Measurements from ENCODE around the gene ACAP3. TPM values are rescaled to one million over a fixed set of nuclear protein-coding genes. Genes with fewer than 3 reads are reported as not detected.

ACAP3 gene
- total RNA-seq, 1 donor from 2014 or later = 106 TPM

- no peak for DNase-seq (ENCODE audit: low read depth)
Observed at GRCh38 chr1:1287288-1288110, 20.2 kb downstream of the ACAP3 start.

GRCh38 chr1:1286313-1287261, 21.1 kb downstream of the ACAP3 start:
- DNase-seq (ENCODE audit: low read depth) = no peak

GRCh38 chr1:1285611-1286311, 22.0 kb downstream of the ACAP3 start:
- DNase-seq (ENCODE audit: low read depth) = no peak

- no peak for DNase-seq (ENCODE audit: low read depth)
Observed at GRCh38 chr1:1285102-1285571, 22.6 kb downstream of the ACAP3 start.

GRCh38 chr1:1284221-1285101, 23.3 kb downstream of the ACAP3 start:
- DNase-seq (ENCODE audit: low read depth) = no peak

GRCh38 chr1:1283821-1284220, 23.9 kb downstream of the ACAP3 start:
- DNase-seq (ENCODE audit: low read depth) = no peak

GRCh38 chr1:1282998-1283397, 24.7 kb downstream of the ACAP3 start:
- peak; percentile 72 for DNase-seq (ENCODE audit: low read depth)

GRCh38 chr1:1281533-1282321, 26.0 kb downstream of the ACAP3 start:
- peak; percentile 72 for DNase-seq (ENCODE audit: low read depth)

GRCh38 chr1:1280782-1281481, 26.8 kb downstream of the ACAP3 start:
- no peak for DNase-seq (ENCODE audit: low read depth)

- DNase-seq (ENCODE audit: low read depth) = no peak
Observed at GRCh38 chr1:1279028-1279427, 28.7 kb downstream of the ACAP3 start.

GRCh38 chr1:1278620-1279019, 29.1 kb downstream of the ACAP3 start:
- no peak for DNase-seq (ENCODE audit: low read depth)

- DNase-seq (ENCODE audit: low read depth) = no peak
Observed at GRCh38 chr1:1275836-1276235, 31.9 kb downstream of the ACAP3 start.

- DNase-seq (ENCODE audit: low read depth) = peak; percentile 34
Observed at GRCh38 chr1:1274931-1275431, 32.7 kb downstream of the ACAP3 start.

- no peak for DNase-seq (ENCODE audit: low read depth)
Observed at GRCh38 chr1:1274299-1274930, 33.3 kb downstream of the ACAP3 start.

GRCh38 chr1:1273512-1274298, 34.0 kb downstream of the ACAP3 start, which contains the start of gene UBE2J2:
Gene UBE2J2, minus strand, starts transcription at chr1:1273854. Its CDS starts 5,862 bp downstream, at chr1:1267992.
- DNase-seq (ENCODE audit: low read depth) = peak; percentile 87

GRCh38 chr1:1273209-1273511, 34.6 kb downstream of the ACAP3 start:
- peak; percentile 38 for DNase-seq (ENCODE audit: low read depth)

Data from myocyte (in vitro differentiated cells).